Stimulated activated CD8-positive, alpha-beta memory T cell treated with anti-CD3 and anti-CD28 coated beads, Interleukin-4, amount 100 ng/mL, for 48 hours (primary cell): ENCODE data around the gene ACSS3.
"Not testable (repeated sequence)": the region's sequence is repeated elsewhere in the genome, so short reads cannot be mapped to it uniquely, and the experiment has no call there.

Experiments used
- DNase-seq: peaks from one replicate; pipeline ENCODE4 v3.0.0-alpha.2; 2020

The ACSS3 gene, protein sequence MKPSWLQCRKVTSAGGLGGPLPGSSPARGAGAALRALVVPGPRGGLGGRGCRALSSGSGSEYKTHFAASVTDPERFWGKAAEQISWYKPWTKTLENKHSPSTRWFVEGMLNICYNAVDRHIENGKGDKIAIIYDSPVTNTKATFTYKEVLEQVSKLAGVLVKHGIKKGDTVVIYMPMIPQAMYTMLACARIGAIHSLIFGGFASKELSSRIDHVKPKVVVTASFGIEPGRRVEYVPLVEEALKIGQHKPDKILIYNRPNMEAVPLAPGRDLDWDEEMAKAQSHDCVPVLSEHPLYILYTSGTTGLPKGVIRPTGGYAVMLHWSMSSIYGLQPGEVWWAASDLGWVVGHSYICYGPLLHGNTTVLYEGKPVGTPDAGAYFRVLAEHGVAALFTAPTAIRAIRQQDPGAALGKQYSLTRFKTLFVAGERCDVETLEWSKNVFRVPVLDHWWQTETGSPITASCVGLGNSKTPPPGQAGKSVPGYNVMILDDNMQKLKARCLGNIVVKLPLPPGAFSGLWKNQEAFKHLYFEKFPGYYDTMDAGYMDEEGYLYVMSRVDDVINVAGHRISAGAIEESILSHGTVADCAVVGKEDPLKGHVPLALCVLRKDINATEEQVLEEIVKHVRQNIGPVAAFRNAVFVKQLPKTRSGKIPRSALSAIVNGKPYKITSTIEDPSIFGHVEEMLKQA

DNA sequence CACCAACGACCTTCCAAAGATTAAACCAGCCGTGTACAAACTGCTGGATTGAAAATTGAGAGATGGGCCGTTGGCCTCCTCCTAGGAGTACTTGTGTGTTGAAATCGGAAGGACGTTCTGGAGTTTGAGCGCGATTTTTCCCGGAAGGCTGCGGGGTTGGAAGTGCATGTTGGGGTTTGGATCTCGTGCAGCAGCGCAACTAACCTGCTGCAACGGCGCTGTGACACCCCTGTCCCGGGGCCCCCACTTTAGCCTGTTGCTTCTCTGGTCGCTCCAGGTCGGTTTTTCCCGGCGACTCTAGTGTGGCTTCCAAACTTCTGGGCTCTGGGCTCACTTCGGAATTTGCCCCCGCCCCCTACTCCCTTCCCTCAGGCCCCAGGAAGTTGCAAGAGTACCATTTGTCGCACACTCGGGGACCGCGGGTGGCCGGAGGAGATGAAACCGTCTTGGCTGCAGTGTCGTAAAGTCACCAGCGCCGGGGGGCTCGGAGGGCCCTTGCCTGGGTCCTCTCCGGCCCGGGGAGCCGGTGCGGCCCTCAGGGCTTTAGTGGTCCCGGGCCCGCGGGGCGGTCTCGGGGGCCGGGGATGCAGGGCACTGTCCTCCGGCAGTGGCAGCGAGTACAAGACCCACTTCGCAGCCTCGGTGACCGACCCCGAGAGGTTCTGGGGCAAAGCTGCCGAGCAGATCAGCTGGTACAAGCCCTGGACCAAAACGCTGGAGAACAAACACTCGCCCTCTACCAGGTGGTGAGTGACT lies at the start of gene ACSS3:
Gene ACSS3 (plus strand): TSS at position 394 of the 756 bp plus-strand sequence. CDS start 42 bp downstream, at position 436.
- DNase-seq, result no peak

DNA sequence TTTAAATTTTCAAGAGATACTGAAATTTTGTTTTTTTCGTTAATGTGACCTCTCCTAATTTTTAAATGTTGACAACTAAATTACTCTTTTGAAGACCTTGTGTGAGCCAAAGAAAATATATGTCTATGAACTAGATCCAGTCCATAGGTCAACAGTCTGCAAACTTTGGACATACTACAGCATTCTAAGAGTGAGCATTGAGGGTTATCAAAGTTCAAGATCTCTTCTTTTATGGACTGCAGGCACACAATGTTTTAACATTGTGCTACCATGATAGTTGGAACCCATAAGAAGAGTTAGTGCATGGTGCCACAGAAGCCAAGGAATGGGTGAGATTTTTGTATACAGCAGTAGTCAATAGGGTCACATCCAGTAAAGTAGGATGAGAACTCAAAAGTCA lies 43.0 kb upstream of the ACSS3 start:
- DNase-seq, result no peak

DNA sequence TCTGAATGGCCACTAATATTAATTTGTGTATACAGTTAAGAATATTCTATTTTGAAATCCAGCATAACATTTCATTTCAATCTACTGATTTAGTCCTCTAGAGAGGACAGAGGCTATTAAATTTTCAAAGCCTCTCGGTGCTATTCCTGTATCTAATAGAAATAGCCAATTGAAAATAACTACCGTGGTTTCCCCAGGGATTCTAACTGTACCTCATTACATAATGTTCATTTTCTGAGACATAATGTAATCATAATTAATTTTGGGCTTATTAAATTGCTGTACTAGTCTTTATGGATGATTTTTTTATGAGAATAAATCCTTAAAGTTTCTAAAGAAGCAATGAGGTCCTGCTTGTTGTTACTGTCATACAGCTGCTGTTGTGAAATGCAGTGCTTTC lies 38.6 kb upstream of the ACSS3 start:
- no peak for DNase-seq

DNA sequence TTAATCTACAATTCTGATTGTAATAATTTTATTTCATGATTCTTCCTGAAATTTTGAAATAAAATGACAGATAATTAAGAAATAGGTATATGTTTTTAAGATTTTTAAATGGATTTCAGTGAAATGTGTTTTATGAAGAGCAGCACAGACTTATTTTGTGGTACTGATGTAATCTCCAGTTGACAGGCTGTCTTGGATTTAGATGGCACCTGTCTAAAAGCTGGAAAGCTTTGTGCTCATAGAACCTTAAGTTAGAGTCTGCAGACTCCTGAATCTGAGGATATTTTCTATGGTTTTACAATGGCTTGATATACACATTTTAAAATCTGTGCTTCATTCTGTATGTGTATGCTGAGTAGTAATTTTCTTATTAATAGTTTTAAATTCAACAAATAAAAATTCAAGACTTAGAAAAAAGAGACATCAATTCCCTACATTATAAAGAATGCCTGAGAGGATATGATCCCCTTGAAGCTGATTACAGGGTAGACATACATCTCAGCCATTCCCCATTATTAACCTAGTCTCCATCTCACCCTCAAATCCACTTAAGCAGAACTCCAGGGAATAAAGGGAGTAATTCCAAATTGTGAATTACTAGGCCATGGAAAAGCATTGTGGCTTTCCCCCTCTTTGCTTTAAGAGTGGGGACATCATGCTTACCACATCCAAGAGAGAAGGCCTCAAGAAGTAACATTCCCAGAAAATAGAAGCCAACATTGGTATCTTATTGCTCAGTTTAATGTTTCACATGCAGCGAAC lies 33.7 kb upstream of the ACSS3 start:
- no peak for DNase-seq

DNA sequence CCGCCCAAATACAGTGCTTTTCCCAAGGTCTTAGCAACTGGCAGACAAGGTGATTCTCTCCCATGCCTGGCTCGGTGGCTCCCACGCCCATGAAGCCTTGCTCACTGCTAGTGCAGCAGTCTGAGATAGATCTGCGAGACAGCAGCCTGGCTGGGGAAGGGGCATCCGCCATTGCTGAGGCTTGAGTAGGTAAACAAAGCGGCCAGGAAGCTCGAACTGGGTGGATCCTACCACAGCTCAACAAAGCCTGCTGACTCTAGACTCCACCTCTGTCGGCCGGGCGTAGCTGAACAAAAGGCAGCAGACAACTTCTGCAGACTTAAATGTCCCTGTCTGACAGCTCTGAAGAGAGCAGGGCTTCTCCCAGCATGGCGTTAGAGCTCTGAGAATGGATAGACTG lies 12.9 kb upstream of the ACSS3 start:
- not testable (repeated sequence) for DNase-seq

DNA sequence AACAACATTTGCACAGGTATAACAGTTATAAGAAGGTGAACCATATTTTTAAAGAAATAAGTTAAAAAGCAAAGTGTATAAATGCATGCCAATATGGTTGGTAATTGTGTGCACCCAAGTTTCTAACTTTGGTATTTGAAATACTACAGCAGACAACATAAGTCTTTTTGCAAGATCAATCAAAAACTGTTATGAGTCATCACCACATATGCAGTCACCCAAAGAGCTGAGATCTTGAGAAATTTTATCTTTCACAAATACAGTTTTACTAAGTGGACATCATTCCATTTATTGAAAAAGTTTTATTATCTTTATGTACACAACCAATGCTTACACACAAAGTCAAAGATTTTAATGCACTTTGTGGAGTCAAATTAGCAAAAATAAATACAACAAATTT lies 7.0 kb upstream of the ACSS3 start:
- no peak for DNase-seq

DNA sequence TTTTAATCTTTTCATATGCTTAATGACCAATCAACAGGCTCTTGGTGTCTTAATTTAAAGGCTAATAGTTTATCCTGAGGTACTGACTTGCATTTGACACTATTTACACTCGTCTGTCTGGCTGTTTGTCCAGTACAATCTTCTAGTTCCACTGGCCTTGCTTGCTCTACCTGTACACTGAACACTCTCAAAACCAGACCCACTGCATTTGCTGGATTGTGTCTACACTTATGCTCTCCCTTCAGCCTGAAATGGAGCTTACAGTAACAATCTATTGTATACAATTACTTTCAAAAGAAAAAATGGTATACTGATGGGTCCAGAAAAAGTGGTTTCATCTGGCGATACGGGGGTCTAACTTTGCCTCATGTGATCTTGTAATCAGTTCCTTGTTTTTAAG lies 2.3 kb upstream of the ACSS3 start:
- DNase-seq, result no peak

DNA sequence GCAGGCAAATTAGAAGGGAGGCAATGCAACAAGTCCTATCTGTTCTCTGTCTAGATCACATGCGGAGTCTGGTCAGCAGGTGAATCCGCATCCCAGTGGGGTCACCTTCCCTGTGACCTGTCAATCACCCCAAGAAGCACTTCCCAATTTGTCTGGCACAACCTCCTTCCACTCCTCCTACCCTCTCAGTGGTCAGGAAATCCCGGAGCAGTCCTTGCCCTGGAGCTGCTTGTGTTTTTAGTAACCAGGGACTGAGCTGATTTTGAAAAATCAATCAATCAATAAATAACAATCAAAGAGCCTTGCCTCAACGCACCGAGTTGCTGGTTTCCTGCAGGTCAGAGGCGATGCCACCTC lies 572 bp upstream of the ACSS3 start:
- no peak for DNase-seq

DNA sequence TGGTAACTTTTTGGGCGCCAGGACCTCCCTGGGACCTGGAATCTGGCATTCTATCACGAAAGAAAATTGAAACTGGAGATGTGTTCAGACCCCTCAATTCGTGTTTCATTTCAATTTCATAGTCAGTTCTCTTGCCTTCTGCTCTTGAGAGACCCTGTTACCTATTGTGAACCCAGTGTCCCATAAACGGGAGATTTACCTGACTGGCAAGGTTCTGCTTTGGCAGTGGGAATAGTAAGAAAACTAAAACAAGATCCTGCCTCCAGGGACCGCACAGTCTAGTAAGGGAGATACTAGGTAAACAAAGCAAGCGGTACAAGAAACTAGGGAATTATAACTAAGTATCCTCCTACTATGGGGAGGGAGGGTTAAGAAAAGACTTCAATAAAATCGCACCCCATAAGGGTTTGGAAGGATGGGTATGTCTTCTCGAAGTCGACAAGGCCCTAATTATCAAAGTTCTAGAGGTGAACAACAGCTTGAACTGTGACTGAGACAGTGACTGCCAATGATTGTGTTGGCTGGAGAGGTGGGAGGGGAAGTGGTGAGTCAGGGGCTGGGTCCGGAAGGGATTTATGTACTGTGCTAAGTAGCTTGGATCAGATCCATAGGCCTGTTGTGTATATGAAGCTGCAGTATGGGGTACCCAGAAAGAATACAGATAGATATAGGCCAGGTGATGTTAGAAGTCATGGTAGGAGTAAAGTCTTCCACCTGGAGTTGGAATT lies 754 bp downstream of the ACSS3 start:
- no peak for DNase-seq

DNA sequence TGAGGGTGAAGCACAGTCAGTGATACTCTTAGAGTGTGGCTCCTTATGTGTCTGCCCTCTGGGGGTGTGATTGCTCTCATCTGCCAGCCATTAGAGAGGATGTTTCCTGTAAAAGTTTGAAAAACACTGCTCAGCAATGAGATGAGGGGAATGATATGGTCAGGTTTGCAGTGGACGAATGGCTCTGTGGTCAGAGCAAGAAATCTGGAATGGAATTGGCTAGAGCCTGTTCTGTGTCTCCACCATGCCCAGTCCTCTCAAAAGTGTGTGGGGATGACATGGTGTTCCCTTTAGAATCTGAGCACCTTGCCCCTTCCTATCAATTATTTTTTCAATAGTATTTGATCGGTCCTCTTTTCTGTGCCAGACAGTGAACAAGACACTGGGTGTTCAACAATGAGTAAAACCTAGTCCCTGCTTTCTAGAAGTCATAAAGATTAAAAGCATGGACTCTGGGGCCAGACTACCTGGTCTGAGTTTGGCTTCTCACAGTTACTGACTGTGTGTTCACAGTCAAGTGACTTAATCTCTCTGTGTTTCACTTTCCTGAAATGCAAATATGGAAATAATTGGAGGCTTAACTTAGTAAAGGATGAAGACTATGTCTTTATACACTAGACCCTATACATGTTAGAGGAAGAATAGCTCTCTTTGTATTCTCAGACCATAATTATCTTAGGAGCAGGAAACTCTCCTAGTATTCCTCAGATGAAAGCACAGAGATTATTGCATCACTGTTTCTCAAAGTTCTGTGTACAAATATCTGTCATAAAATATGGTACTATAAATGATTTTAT lies 1.6 kb downstream of the ACSS3 start:
- no peak for DNase-seq

DNA sequence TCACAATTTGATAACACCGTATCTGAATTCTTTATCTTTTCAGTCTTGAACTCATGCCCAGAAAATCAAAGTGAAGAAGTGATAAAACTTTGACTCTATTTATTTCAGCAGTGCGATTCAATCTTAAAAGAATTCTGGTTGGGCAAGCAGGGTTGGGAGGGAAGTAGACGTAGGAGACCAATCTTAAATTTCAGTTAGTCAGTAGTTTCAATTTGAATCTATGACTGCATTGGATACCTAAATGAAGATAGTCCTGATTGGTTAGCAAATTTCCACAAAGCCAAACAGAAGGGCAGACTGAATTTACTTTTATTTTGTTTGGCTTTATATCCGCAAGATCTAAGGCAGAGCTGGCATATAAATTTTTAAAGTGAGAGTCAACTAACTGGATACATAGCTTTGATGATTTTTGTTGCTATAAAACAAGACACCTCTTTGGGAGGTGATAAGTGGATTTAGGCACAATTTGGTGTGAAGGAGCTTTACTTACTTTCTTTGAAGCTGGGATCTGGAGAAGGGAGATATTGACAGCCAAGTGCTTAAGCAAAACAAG lies 2.6 kb downstream of the ACSS3 start:
- no peak for DNase-seq

DNA sequence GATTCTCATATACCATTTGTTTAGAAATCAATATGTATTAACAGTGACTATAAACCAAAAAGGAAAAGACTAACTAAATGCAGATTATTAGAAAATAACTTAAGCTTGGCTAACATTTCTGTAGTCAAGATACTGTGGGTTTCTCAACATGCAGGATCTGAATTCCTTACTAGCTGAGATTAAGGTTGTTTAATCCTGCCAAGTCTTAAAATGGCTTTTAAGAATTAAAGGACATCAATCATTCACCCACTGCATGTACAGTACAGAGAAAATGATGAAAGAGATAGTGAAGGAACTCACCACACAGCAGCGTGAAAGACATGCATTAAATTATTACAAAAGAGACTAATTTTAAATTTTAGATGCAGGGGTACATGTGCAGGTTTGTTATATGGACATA lies 3.8 kb downstream of the ACSS3 start:
- DNase-seq, result no peak

DNA sequence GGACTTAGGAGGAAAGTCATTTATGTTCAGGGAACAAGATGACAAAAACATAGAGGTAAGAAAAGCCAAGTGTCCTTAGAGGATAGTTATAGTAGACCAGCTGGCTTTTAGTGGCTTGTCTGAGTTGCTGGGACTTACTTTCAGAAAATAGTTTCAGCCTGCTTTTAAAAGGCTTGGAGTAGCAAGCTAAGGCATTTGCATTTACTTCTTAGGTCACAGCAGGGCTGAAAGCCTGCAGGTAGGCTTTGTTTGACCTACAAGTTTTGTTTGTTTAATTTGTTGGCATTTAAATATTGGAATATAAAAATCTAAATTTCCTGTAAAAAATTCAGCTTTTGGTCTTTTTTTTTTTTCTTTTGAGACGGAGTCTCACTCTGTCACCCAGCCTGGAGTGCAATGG lies 5.1 kb downstream of the ACSS3 start:
- DNase-seq, result no peak

DNA sequence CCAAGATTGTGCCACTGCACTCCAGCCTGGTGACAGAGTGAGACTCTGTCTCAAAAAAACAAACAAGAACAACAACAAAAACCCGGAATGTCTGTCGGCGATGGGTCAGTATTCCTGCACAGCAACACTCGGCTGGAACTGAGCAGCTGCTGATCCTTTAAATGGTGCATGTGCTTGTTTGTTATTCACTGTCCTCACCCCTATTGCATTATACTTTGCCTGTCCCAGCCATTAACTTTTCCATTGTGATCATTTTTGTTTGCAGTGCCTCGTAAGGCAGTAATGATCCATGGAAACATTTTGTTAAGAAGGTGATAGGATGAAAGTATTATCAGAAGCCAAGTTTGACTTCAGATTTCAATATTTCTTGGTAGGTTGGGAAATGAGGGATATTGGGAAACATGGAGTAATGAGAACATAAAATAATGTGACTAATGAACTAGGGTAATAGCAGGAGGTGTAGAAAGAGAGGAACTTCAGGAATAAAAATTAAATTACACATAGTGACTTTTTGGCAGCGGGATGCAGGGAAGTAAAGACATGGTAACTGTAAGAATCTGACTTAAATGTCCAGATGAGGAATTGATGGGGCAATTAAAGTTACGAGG lies 6.1 kb downstream of the ACSS3 start:
- no peak for DNase-seq

DNA sequence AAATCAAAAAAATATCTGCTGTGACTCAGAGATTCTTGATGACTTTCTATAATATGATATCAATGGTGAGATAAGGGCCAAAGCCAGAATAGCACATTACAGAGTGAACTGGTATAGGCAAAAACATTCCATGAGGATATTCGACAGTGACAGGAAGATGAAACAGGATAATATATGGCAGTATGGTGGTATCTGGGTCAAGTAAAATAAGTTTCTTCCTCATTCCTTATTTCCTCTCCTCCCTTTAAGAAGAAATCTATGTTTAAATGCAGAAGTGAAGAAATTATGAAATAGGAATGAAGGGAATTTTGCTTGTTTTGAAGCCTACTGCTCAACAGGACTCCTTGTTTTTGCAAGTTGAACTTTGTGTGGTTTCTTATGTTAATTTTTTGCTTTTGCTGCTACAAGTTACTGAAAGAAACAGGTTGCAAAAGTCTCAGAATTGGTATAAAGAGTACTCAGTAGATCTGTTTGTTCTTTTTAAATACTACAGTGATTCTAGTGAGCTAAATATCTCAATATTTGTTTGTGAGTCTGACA lies 7.0 kb downstream of the ACSS3 start:
- no peak for DNase-seq

DNA sequence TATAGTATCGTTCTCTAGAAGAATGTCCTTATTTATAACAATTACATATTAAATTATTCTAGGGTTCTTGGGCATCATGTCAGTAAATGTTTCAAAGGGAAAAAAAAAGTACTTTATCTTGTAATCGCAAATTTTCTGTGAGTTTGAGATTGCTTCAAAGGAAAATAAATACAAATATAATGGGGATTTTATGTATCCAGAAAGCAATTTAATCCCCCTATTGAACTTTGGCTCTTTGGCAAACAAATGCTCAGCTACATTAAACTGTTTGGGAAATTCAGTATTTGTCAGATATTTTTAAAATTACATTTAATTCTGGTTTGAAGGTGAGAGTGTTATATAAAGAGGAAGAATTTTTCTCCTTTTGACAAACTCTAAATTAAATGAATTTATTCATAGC lies 8.0 kb downstream of the ACSS3 start:
- DNase-seq, result no peak

DNA sequence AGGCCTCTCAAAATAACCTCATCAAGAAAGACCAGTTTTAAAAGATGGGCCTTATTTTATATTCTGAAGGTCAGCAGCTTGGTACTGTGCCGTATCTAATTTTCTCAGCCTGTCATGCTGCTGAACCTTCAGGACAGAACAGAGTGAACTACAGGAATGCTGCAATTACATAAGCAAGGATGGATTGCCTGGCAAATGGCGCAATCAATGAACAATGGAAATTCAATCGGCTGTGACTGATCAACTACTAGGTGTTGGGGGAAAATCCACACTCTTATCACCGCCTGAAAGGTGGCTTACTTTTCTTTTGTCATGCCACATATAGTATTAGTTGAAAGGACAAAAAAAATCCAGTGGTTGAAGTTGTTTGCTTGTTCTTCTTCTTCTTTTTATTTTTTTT lies 8.5 kb downstream of the ACSS3 start:
- DNase-seq, result no peak

DNA sequence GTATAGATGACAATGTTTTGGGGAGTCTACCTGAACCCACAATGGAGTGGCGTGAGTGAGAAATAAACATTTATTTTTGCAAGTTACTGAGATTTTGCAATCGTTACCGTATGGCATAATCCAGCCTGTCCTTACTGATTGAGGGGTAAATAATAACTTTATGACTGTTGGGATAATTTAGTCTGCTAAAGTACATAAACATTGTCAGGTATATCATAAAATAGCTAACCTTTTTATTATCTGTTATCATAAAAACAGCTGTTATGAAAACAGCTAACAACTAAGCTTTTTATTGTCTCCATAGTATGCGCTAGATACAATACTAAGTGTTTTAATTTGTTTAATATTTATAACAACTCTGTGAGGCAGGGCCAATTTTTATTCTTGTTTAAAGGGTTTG lies 10.3 kb downstream of the ACSS3 start:
- no peak for DNase-seq

DNA sequence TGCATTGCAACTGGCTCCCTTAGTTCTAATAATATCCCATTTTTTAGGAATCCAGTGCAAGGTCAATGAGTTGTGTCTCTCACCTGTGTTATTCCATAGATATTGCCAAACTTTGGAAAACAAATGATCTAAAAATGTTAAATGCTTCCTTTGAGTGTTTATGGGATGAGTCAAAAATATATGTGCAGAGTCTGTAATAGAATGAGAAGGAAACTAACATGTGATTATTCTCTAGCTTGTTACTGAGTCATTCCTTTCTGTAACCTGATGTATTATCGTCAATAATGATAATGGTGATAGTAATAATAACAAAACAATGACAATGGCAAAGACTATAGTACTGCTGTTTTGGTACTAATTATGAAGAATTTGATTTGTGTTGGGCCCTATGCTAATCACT lies 11.5 kb downstream of the ACSS3 start:
- no peak for DNase-seq

DNA sequence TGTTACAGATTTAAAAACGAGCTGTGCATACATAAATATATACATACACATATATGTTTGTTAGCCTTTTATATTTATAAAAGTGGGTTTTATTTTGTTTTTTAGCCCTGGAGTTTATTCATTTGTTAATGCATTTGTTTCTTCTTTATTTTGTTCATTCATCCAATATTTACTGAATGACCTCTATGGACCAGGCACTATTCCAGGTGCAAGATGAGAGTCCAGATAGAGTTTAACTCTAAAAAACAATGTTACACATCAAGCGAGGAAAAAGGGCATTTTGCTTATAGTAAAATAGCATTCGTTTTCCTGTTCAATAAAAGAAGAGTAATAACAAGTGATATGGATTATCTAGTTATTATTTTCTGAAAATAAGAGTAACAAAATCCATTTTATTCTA lies 14.2 kb downstream of the ACSS3 start:
- no peak for DNase-seq
